IMR-90 (cell line): ENCODE measurements around the gene C12orf60. TPM values are rescaled to one million over a fixed set of nuclear protein-coding genes. Genes with fewer than 3 reads are reported as not detected.

Source experiments
- ATAC-seq: fragments of 200-7000 bp; cut with Tn5 transposase; 2 replicates; pipeline ENCODE4 v1.9.1; 2020; ENCODE audit warnings: low read depth, mild to moderate bottlenecking, moderate library complexity
- BruUV-seq: library from RNA; stranded (reverse); fragments of 400-500 nt; replicated peaks from 2 replicates; lab custom pipeline; 2021; lab: Mats Ljungman, UMichigan
- CTCF ChIA-PET: fragments of 300-600 bp; formaldehyde crosslinking; extraction: SDS; loops from one replicate; lab custom pipeline; 2021; ENCODE audit warnings: antibody characterized with exemption; lab: Yijun Ruan, JAX
- POLR2A ChIA-PET: fragments of 300-600 bp; sonication (Branson Sonifier 250); formaldehyde crosslinking; loops from one replicate; lab custom pipeline; 2022; ENCODE audit warnings: antibody characterized with exemption; ENCODE audit not compliant: unreplicated experiment; lab: Charles Lee
- DNase-seq: peaks from one replicate; pipeline ENCODE4 v3.0.0; 2013
- H2AFZ ChIP-seq: replicated peaks from 2 replicates; pipeline ENCODE3; 2013; ENCODE audit warnings: low read length, mild to moderate bottlenecking; ENCODE audit not compliant: poor library complexity
- H2AK5ac ChIP-seq: 2 replicates; pipeline ENCODE4 v1.6.1; 2013; ENCODE audit warnings: low read depth, low read length, inconsistent platforms
- H2AK9ac ChIP-seq: replicated peaks from 2 replicates; pipeline ENCODE3; 2013; ENCODE audit warnings: mild to moderate bottlenecking, low read depth, low read length, moderate library complexity; ENCODE audit not compliant: poor library complexity
- H2BK120ac ChIP-seq: 2 replicates; pipeline ENCODE4 v1.6.1; 2013; ENCODE audit warnings: low read depth, low read length, inconsistent platforms
- H2BK15ac ChIP-seq: 3 replicates; pipeline ENCODE4 v1.6.1; 2013; ENCODE audit warnings: low read depth, low read length, inconsistent platforms
- H2BK20ac ChIP-seq: 2 replicates; pipeline ENCODE4 v1.6.1; 2013; ENCODE audit warnings: low read depth, mild to moderate bottlenecking, inconsistent platforms, low read length, moderate library complexity
- H2BK5ac ChIP-seq: 2 replicates; pipeline ENCODE4 v1.6.1; 2013; ENCODE audit warnings: mild to moderate bottlenecking, low read depth, low read length, inconsistent platforms; ENCODE audit not compliant: poor library complexity, severe bottlenecking
- H3K14ac ChIP-seq: replicated peaks from 2 replicates; pipeline ENCODE4 v1.6.1; 2013; ENCODE audit warnings: low read depth, low read length, inconsistent platforms
- H3K18ac ChIP-seq: 2 replicates; pipeline ENCODE4 v1.6.1; 2013; ENCODE audit warnings: low read depth, low read length, control low read depth
- H3K23ac ChIP-seq: 2 replicates; pipeline ENCODE4 v1.6.1; 2013; ENCODE audit warnings: low read depth, low read length, inconsistent platforms
- H3K27ac ChIP-seq: 2 replicates; pipeline ENCODE4 v1.5.1; 2013; ENCODE audit warnings: mild to moderate bottlenecking, control low read depth, low read length; ENCODE audit not compliant: insufficient read depth
- H3K27me3 ChIP-seq: 2 replicates; pipeline ENCODE4 v1.6.1; 2013; ENCODE audit warnings: low read length; ENCODE audit not compliant: control insufficient read depth, insufficient read depth
- H3K36me3 ChIP-seq: 2 replicates; pipeline ENCODE4 v1.6.1; 2013; ENCODE audit warnings: low read length, mixed read lengths; ENCODE audit not compliant: control insufficient read depth, insufficient read depth
- H3K4ac ChIP-seq: 2 replicates; pipeline ENCODE4 v1.6.1; 2013; ENCODE audit warnings: low read depth, low read length, inconsistent platforms
- H3K4me1 ChIP-seq: 2 replicates; pipeline ENCODE4 v1.6.1; 2013; ENCODE audit warnings: low read length, mixed read lengths; ENCODE audit not compliant: control insufficient read depth, insufficient read depth
- H3K4me2 ChIP-seq: 2 replicates; pipeline ENCODE4 v1.6.1; 2013; ENCODE audit warnings: low read depth, mild to moderate bottlenecking, control low read depth, low read length, moderate library complexity
- H3K4me3 ChIP-seq: 2 replicates; pipeline ENCODE4 v1.5.1; 2013; ENCODE audit warnings: low read depth, mild to moderate bottlenecking, control low read depth, low read length, moderate library complexity; ENCODE audit not compliant: insufficient read depth
- H3K56ac ChIP-seq: 2 replicates; pipeline ENCODE4 v1.6.1; 2013; ENCODE audit warnings: low read length, inconsistent platforms; ENCODE audit not compliant: insufficient read depth; ENCODE audit errors: extremely low read depth
- H3K79me1 ChIP-seq, 2 experiments: 2 replicates each; pipeline ENCODE4 v1.6.1; 2013; ENCODE audit warnings: low read length in 2 of 2, inconsistent platforms in 1 of 2, low read depth in 1 of 2
- H3K9ac ChIP-seq: 2 replicates; pipeline ENCODE4 v1.6.1; 2013; ENCODE audit warnings: low read depth, low read length, control low read depth
- H3K9me1 ChIP-seq: 2 replicates; pipeline ENCODE4 v1.6.1; 2013; ENCODE audit warnings: low read length, inconsistent platforms; ENCODE audit not compliant: insufficient read depth
- H3K9me3 ChIP-seq: 2 replicates; pipeline ENCODE4 v1.6.1; 2013; ENCODE audit warnings: low read length; ENCODE audit not compliant: control insufficient read depth, insufficient read depth
- H4K20me1 ChIP-seq: 2 replicates; pipeline ENCODE4 v1.6.1; 2013; ENCODE audit warnings: low read length, inconsistent platforms; ENCODE audit not compliant: insufficient read depth
- H4K5ac ChIP-seq: 2 replicates; pipeline ENCODE4 v1.6.1; 2013; ENCODE audit warnings: mild to moderate bottlenecking, low read depth, low read length, control low read depth
- H4K8ac ChIP-seq, 2 experiments: 2 replicates each; pipeline ENCODE4 v1.6.1; 2013; ENCODE audit warnings: low read depth in 2 of 2, low read length in 2 of 2, control low read depth in 1 of 2, inconsistent platforms in 1 of 2
- H4K91ac ChIP-seq: 2 replicates; pipeline ENCODE4 v1.6.1; 2013; ENCODE audit warnings: low read depth, low read length, inconsistent platforms; ENCODE audit not compliant: insufficient read depth
- CTCF ChIP-seq: conservative IDR thresholded peaks from 2 replicates; pipeline ENCODE4 v1.5.1; 2012; ENCODE audit warnings: mild to moderate bottlenecking, low read depth, low read length, improper control_type of control experiment
- FOS ChIP-seq: fragments of 150-350 bp; IDR thresholded peaks from 2 replicates; pipeline ENCODE4 v1.6.1; 2016; ENCODE audit warnings: low read depth, low read length
- WGBS, 2 experiments: methylation state at CpG; one replicate each; pipeline versions ENCODE4 v1.1.5 to v1.1.7; 2013; ENCODE audit warnings: missing lambda C conversion rate in 2 of 2; ENCODE audit not compliant: insufficient read length in 1 of 2; ENCODE audit errors: extremely low coverage in 2 of 2; 5-methylcytosine and 5-hydroxymethylcytosine counted together
- dilution Hi-C: fragments of 300-500 bp; cut with HindIII; formaldehyde crosslinking; loops from one replicate; pipeline ENCODE4 v1.14.3; 2018; ENCODE audit warnings: low sequenced_read_pairs; ENCODE audit not compliant: unreplicated experiment
- in situ Hi-C: fragments of 300-500 bp; cut with MboI; formaldehyde crosslinking; loops from 3 replicates; pipeline ENCODE4 v1.14.3; 2019; ENCODE audit warnings: low sequenced_read_pairs, inconsistent platforms, mixed read lengths
- intact Hi-C: fragments of 100-400 bp; cut with micrococcal nuclease; formaldehyde crosslinking; loops from 2 replicates; pipeline ENCODE4 v1.10.0; 2022
- polyA plus RNA-seq, 3 experiments: library from polyadenylated mRNA; depleted of rRNA; stranded (reverse); fragments of >200 nt; gene quantifications; 2 replicates each; pipeline ENCODE4 v1.2.3, GENCODE V29; 2012; ENCODE audit warnings: low replicate concordance in 1 of 3
- total RNA-seq: library from RNA; depleted of rRNA; stranded (reverse); fragments of >200 nt; gene quantifications from 2 replicates; pipeline ENCODE4 v1.2.3, GENCODE V29; 2012

C12orf60 gene
- total and polyA plus RNA-seq, 2 of the 4 experiments (the other 2 are of a cell fraction): 1.1 TPM

DNA sequence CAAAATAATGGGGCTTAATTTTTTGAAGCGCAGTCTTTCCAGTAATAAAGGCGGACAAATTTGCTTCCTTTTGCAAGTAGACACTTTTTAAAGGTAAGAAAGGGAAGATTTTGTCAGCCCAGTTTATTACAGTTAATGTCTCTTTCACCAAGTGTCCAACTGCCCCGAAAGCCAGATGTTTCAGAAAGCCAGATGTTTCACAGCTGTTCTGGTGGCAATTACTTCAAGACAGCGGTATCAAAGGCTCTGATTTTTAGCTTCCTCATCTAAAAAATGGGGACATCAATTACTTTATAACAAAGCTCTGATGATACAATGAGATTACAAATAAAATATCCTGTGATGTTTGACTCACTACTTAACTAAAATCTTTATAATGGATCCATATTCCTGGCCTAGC, 1.2 kb upstream of the C12orf60 start:
- Histone ChIP-seq H3K9ac (peak overlapping the region; percentile 74), H3K4me2 (peak overlapping the region; percentile 95), H2AK5ac (no peak overlapping the region), H3K4me1 (no peaks in the 10 kb centered on the region), H3K9me3 (no peaks in the 10 kb centered on the region), H3K23ac (no peak overlapping the region), H3K27me3 (no peaks in the 10 kb centered on the region), H2BK5ac (no peak overlapping the region), H4K8ac (no peak overlapping the region; a peak in 1 of 4 replicates), H3K4ac (no peak overlapping the region), H3K9me1 (no peaks in the 10 kb centered on the region), H2BK120ac (no peak overlapping the region), H3K14ac (no peak overlapping the region), H2BK20ac (no peak overlapping the region), H4K91ac (no peak overlapping the region), H2AFZ (no peak overlapping the region), H3K27ac (peak overlapping the region; percentile 82; the same call in 1 of the 2 replicates), H3K36me3 (peaks cover 5% of the 10 kb centered on the region), H2AK9ac (no peak overlapping the region), H3K18ac (no peak overlapping the region), H3K79me1 (peaks cover 4 to 13% of the 10 kb centered on the region in 2 experiments; a peak in 3 of 4 replicates), H4K5ac (no peak overlapping the region), H4K20me1 (no peaks in the 10 kb centered on the region), H2BK15ac (no peak overlapping the region), H3K56ac (no peak overlapping the region), H3K4me3 (peak overlapping the region; percentile 92)
- in situ Hi-C loops: no loop called here
- ChIA-PET CTCF (interaction anchor here (0.7 to 0.8 kb wide), 2 partner anchors 9 to 11 kb away, joined by 3 to 4 read pairs; no protein-coding TSS in a partner anchor), POLR2A (no interaction called here)
- intact Hi-C loops: loop anchor here (2.0 kb wide), 1 partner anchor 35 kb away; no protein-coding TSS in a partner anchor
- dilution Hi-C loops: no loop called here
- BruUV-seq: no TSS peak
- TF ChIP-seq CTCF (no peak), FOS (no peak)
- DNase-seq: no peak
- ATAC-seq: no peak
- no CpG with 5 or more reads among the region's 4 CpGs for WGBS, 2 experiments
